Measurements from ENCODE around the gene TAC4.

Gene TAC4

GRCh38 chr17:49875685-49876084 is 27.8 kb upstream of the TAC4 start:
- Histone ChIP-seq H3K4me1 (no peaks in the 10 kb centered on the region), H3K36me3 (no peaks in the 10 kb centered on the region), H3K27me3 (peaks cover 1% of the 10 kb centered on the region), H3K4me3 (ENCODE audit: low read depth, low read length) (no peak overlapping the region), H3K9me3 (no peaks in the 10 kb centered on the region)
- DNase-seq, result no peak
- no peak for TF ChIP-seq CTCF (IDR thresholded peaks at IDR 0.05; ENCODE audit: low read depth, low read length)

- no peak for DNase-seq
- no peak for TF ChIP-seq CTCF (IDR thresholded peaks at IDR 0.05; ENCODE audit: low read depth, low read length)
These were observed 27.0 kb upstream of the TAC4 start for GRCh38 chr17:49874911-49875310.

GRCh38 chr17:49873926-49874325 is 26.1 kb upstream of the TAC4 start:
- no peaks in the 10 kb centered on the region for H3K36me3 ChIP-seq
- DNase-seq, result no peak
- no peaks in the 10 kb centered on the region for H3K9me3 ChIP-seq
- no peak for TF ChIP-seq CTCF (IDR thresholded peaks at IDR 0.05; ENCODE audit: low read depth, low read length)
- no peaks in the 10 kb centered on the region for H3K27me3 ChIP-seq
- no peak overlapping the region for H3K4me3 ChIP-seq (ENCODE audit: low read depth, low read length)
- no peaks in the 10 kb centered on the region for H3K4me1 ChIP-seq

More at GRCh38 chr17:49874911-49875310, 27.0 kb upstream of the TAC4 start:
- no peaks in the 10 kb centered on the region for H3K27me3 ChIP-seq
- no peaks in the 10 kb centered on the region for H3K36me3 ChIP-seq
- H3K9me3 ChIP-seq, result no peaks in the 10 kb centered on the region
- H3K4me3 ChIP-seq (ENCODE audit: low read depth, low read length), result no peak overlapping the region
- no peaks in the 10 kb centered on the region for H3K4me1 ChIP-seq

- DNase-seq, result no peak
- H3K4me3 ChIP-seq (ENCODE audit: low read depth, low read length), result no peak overlapping the region
- no peaks in the 10 kb centered on the region for H3K36me3 ChIP-seq
- no peaks in the 10 kb centered on the region for H3K27me3 ChIP-seq
- TF ChIP-seq CTCF (IDR thresholded peaks at IDR 0.05; ENCODE audit: low read depth, low read length), result no peak
- no peaks in the 10 kb centered on the region for H3K9me3 ChIP-seq
- no peaks in the 10 kb centered on the region for H3K4me1 ChIP-seq
These were observed 25.6 kb upstream of the TAC4 start for GRCh38 chr17:49873466-49873865.

GRCh38 chr17:49872754-49873377 is 25.0 kb upstream of the TAC4 start:
- DNase-seq, result no peak
- Histone ChIP-seq H3K27me3 (0 out of 2 replicates have a peak, but pooled peaks cover 3% of the 10 kb centered on the region), H3K36me3 (no peaks in the 10 kb centered on the region), H3K4me1 (no peaks in the 10 kb centered on the region), H3K4me3 (ENCODE audit: low read depth, low read length) (no peak overlapping the region), H3K9me3 (no peaks in the 10 kb centered on the region)
- TF ChIP-seq CTCF (IDR thresholded peaks at IDR 0.05; ENCODE audit: low read depth, low read length), result no peak

GRCh38 chr17:49871211-49871610 is 23.3 kb upstream of the TAC4 start:
- no peak for DNase-seq
- H3K4me3 ChIP-seq (ENCODE audit: low read depth, low read length), result no peak overlapping the region
- no peak for TF ChIP-seq CTCF (IDR thresholded peaks at IDR 0.05; ENCODE audit: low read depth, low read length)
- H3K4me1 ChIP-seq, result no peaks in the 10 kb centered on the region
- 0 out of 2 replicates have a peak, but pooled peaks cover 3% of the 10 kb centered on the region for H3K27me3 ChIP-seq
- no peaks in the 10 kb centered on the region for H3K36me3 ChIP-seq
- no peaks in the 10 kb centered on the region for H3K9me3 ChIP-seq

All from BE2C (cell line).